NCI-H446 (cell line): Measurements from ENCODE around the gene CTSV.
"Not testable (repeated sequence)": the region's sequence is repeated elsewhere in the genome, so short reads cannot be mapped to it uniquely, and the experiment has no call there.

Experiments used
- DNase-seq, 2 experiments: peaks; one replicate each; lab custom pipeline; 2025; lab: John Stamatoyannopoulos, UW

Gene CTSV

DNA sequence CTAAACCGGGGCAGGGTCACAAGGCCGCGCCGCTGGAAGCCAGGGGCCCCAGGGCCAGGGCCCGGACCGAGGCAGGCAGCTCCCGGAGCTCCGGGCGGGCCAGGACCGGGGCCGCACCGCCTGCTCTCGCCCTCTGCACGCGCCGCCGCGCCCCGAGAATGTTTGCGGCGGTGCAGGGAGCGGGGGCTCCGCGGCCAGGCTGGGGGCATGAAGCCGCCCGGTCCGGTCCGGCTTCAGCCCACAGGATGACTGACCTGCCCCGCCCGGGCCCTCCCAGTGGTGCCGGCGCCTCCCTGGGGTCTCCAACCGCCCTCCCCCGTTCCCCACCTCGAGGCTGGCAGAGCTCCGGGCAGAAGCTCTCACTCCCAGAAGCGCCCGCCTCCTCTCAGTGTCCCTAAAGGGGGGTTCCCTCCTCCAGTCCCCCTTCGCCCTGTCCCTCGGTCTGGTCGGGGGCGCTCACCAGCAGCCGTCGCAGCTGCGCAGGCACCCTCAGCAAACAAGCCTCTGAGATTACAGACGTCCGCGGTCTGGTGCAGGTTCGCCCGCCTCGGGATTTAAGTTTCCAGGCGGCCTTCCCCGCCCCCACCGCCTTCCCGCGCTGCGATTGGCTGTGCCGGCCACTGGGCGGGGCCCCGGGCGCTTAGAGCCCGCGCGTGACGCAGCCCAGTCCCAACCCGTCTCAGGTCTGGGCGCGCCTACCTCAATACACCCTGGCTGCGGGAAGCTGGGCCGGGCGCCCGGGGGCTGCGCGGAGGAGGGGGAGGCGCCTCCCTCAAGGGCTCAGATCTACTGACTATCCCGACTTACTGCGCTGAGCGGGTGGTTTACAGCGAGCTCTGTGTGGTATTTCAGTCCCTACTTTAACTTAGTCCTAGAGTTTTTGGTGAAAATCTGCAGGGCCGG is at the start of gene CTSV:
CTSV (minus strand) TSS at position 532 of the 903 bp plus-strand sequence. CDS start 1,099 bp downstream, outside the sequence.
- peak; percentile 45 to 87 for DNase-seq

DNA sequence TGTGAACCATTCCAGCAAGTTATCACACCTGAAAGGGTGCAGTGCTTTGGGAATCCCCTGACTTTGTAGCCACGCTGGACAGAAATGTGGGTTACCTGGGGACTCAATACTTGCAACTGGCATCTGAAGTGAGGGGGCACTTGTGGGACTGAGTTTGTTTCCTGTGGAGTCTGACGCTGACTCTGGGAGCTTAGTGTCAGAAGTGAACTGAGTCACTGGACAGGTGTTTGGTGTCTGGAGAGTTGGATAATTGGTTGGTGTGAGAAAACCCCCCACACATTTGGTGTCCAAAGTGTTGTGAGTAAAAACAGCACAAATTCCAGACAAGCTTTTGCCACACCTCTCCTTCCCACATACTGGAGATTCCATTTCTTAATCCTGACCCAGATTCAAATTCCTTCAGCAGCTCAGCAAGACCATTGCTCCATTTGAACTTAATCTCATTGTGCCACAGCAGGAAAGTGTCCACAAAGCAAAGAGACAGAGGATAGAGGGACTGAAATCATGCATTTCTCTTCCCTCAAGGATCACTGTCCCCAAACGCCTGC is 48.8 kb upstream of the CTSV start:
- not testable (repeated sequence) for DNase-seq

DNA sequence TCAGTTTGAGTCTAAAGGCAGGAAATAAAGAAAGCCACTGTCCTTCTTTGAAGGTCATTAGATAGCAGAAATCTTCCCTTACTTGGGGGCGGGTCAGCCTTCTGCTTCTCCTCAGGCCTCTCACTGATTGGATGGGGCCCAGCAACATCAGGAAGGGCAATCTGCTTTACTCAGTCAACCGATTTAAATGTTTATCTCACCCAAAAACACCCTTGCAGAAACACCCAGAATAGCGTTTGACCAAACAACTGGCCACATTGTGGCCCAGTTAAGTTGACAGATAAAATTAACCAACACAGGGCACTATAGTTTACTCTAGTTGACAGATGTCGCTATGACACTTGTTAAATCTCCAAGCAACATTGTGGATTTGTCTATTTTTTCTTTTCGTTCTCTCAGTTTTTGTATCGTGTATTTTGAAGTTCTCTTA is 45.6 kb upstream of the CTSV start:
- not testable (repeated sequence) for DNase-seq

DNA sequence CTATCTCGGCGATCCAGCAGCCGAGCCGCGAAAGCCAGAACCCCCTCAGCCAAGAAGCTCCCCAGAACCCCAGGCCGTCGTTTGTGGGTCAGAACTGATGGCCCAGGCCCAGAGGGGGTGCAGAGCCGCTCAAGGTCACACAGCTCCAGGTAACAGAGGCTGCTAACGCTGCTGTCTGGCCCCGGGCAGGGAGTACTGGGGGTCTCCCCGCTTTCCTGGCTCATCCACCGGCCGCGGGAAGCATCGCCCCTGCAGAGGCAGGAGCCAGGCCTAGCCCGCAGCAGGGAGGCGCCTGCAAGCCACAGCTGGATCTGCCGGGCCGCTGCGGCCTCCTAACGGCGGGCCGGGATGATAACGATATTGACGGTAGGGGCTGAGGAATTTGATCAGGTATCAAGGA is 39.4 kb upstream of the CTSV start:
- DNase-seq = no peak

DNA sequence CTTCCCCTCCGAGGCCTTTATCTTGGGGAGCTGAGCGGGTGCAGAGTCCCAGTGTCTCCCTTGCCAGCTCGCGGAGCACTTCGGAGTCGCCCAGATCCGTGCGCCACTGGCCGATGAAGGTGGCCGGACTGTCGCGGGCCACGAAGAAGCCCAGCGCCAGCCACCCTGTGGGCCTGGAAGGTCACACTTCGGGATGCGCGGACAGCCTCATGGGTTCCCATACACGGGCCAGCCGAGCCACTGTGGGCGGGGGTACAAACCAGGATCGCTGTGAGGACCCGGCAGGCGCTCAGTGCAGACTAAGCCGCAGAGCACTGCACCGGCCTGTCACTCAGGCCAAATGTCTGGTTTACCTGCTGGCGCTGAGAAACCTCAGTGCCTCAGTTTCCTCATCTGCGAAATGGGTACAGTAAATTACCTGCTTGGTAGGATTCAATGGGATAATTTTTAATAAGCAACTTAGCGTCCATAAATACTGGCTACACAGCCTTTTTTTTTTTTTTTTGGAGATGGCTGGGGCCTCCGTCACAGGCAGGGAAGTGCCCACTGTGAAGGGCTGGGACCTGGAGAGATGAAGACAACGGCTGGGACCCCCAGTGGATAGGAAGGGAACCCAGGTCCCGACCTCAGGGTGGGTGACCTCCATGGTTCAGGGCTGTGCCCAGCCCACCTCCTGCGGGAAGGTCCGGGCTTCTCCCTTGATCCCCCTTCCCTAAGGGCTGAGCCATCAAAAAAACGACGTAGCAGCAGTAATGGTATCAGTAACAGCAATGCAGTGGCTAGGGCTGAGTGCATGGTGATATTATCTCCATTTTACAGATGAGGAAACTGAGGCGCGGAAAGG is 38.7 kb upstream of the CTSV start:
- DNase-seq = no peak

DNA sequence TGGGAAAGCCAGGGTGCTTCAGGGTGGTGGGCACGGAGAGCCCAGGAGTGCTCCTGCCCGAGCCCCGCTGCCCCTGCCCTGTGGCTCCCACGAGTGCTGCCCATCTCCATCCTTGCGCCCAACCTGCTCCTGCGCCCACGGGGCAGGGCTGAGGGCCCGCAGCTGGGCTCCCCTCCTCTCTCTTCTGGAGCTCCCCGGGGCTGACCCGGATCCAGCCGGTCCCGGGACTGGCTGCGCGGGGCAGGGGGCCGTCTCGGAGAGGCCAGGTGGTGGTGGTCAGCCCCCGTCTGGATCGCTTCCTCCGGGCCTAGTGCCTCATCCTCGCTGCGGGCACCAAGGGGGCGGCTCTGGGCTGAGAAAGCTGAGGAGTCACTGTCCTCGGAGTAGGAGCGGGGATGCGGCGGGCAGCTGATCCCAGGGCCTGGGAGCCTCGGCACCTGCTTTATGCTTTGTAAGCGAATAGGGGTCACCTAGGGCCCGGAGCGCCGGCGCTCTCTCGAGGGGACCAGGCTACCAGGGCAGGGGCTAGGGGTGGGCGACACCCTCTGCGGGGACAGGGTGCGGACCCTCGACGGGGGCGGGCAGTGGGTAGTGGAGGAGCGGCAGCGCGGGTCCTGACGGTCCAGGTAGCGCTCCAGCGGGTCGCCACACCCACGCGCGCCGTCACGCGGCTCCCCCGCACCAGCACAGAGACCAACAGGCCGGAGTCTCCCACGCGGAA is 37.9 kb upstream of the CTSV start:
- not testable (repeated sequence) for DNase-seq

DNA sequence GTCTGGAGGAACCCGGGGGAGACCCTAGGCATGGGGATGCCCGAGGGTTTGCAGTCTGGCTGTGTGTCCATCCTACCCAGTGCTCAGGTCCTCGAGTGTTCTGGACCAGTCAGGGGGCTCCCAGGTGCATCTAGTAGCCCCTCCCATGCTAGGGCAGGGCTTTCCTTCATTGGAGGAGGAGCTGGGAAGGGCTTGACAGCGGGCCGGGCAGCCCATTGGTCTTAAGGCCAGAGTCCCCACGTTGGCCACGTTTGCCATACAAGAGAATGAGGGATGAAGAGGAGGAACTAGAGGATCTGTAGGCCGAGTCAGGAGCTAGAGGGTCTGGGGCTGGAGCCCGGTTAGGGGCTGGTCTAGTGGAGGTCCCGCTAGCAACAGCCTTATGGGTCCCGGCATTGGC is 37.3 kb upstream of the CTSV start:
- no peak for DNase-seq

DNA sequence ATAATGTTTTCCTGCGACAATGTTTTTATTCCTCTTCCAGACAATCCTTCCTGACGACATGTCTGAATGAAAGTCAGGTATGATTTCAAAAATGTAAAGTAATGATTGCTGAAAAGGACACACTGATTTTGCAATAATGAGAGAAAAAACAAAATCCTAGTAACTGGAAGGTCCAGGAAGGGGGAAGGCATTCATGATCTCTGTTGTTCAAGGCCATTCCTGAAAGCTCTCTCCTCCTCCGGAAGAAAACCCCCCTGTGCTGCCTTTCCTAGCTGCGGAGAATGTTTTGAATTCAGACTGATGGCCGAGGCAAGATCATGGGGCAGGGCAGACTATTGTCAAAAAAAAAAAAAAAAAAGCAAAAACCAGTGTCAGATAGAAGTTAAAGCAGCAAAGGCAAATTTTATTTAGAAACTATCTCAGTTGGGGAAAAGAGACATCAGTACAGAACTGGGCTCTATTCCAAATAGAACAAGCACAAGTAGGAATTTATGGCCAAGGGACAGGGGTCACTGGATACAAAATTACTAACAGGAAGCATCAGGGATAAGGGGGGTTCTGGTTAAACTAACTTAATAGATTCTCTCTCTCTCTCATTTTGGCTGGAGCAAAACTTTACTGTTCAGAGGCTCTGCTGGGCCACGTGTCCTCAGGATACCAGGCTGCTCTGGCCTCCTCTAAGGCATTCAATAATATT is 36.5 kb upstream of the CTSV start:
- no peak for DNase-seq

DNA sequence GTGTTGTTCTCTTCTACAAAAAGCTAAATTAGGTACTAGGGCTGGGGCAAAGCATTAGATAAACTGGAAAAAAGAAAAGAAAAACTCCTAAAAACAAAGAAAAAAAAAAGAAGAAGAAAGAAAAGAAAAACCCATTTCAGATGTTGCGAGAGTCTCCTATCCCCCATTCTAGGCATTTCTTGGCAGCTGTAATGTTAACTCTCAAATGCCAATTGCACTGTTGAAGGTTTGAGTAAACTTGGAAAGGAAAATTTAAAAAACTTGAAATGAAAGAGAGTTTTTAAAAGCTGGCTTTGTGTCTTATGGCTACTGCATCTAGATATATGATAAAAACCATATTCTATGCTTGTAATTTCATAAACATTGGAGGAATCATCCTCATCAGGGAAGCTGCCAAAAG is 34.6 kb upstream of the CTSV start:
- no peak for DNase-seq

DNA sequence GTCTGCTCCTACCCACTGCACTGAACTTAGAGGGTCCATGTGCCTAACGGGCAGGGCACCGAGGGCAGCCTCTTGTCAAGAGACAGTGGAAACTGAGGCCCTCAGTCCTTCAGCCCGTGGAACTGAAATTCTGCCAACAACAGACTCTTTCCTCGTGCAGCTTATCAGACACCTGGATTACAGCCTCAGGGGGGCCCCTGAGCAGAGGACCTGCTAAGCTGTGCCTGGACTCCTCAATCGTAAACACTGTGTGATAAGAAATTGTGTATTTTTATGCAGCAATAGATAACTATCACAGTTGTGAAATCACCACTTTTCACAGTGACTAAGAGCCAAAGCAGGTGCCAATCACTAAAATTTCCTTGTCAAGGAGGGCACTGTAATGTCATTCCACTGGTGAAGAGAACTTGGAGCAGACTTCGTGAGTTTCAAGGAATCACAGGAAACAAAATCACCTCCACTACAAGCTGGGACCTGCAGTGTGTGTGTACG is 33.4 kb upstream of the CTSV start:
- no peak for DNase-seq

DNA sequence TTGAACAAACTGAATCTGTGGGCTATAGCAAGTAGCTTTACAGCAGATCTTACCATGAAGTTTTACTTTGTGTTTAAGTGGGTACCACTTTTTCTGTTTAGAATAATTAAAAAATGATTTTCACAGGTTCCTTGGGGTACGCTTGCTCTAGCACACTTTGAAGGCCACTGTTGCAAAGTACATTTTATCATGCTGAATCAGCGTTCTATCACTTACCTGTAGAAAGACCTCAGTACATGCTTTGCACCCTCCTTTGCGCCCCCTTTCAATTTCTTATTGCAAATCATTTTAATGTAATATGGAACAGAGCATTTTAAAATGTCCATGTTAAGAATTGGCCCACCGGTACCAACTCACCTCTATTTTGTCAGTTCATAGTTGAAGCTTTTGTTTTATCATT is 31.4 kb upstream of the CTSV start:
- DNase-seq = not testable (repeated sequence)

DNA sequence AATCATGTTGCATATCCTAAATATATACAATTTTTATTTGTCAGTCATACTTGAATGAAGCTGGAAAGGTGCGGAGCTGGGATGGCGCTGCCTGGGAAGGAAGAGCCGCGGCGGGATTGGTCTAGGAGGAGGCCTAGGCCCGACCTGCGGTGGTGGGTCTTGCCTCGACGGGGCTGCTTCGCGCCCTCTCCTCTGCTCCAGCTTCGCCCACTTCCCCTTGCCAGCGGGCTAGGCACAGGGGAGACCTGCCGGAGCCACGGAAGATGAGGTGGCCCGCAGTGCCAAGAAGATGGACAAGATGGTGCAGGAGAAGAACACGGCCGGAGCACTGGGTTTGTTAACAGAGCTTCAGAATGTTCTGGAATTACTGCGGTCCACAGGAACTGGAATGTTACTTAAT is 28.5 kb upstream of the CTSV start:
- DNase-seq = no peak

DNA sequence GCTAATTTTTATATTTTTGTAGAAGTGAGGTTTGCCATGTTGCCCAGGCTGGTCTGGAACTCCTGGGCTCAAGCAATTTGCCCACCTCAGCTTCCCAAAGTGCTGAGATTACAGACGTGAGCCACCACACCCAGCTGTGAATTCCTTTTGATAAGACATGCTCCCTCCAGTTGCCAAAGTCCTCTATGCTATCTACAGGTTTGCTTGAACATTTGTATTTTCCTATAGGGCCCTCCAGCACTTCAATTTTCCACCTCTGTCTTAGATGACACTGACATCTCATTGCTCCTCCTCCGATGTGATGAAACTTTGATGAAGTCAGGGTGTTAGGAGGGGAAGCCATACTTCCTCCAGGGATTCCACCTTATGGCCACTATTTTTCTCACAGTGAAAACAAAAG is 25.2 kb upstream of the CTSV start:
- no peak for DNase-seq

DNA sequence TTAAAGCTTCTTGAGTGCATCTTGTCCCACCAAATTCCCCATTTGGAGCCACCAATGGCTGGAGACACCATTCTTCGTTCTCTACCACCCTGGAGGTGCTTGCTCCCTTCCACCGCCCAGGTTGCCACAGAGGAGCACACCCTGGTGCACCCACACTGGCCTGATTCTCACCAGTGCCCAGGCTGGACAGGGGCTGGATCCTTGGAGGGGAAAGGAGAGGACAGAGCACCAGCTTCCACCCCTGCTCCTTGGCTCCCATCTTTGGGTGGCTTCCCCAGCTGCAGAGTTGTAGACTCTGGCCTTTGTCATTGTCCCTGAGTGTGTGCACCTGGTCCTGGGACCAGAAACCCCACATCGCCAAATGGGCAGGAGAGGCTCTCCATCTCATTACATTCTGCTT is 21.9 kb upstream of the CTSV start:
- no peak for DNase-seq

DNA sequence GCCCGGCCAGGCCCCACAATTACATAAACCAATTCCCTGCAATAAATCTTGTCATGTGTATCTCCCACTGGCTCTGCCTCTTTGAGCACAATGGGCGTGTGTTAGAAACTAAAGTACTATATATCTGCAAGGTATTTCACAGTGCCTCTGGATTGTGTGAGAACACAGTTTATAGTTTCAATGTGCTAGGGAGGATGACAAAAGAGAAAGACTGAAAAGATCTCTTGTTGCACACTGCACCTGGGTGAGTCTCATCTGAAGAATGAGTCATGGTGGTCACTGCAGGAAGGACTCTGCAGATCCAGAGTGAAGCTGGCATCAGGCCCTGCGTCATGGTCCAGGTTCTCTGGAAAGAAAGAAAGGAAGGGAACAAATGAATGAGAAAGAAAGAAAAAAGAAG is 20.7 kb upstream of the CTSV start:
- DNase-seq = no peak

DNA sequence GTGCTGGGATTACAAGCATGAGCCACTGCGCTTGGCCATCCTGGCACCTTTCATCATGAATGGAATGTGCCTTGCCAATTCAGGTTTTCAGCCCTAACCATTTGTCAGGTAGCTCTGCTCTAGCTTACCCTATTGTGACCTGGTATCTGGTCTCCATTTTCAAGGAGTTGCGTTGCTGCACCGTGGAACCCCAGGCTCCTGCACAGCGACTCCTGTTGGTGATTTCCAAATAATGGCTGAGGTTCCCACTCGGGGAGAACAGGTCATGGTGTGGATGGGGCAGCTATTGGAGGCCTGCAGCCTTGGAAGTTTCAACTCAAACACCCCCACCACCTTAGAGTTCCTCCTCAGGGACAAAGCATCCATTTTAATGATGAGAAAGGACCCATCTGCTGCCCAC is 18.7 kb upstream of the CTSV start:
- DNase-seq = no peak

DNA sequence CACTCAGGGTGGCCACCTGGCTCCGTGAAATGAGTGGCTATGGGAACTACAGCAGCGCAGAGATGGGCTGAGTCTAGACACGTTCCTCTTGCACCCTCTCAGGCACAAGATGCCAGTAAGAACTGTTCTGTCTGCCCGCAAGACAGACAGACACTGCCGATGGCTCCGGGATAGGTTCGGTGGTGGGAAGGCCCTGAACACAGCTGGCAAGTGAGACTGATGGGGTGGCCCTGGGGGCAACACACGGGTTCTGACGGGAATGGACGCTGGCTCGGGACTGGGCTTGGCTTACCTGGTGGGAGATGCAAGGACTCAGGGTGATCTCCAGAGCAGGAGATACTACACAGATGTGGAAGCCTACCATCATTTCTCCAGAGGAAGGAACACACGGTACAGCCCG is 16.9 kb upstream of the CTSV start:
- DNase-seq = not testable (repeated sequence)

DNA sequence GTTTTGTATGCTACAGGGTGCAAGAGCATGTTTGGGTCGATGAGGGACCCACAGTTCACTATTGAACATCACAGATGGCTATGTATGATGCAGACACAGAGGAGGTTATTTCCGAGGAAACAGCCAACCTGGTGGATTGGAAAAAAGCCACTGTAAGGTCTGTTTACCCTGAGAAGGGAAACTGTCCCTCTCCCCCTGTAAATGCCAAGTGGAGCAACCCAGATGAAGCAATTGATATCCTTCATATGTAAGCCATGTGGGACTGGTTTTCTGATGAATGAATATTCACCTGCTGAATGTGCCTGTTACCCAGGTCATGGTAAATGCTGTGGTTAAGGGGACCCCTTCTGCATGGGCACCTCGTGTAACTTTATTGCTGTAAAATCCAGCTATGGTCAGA is 14.8 kb upstream of the CTSV start:
- no peak for DNase-seq

DNA sequence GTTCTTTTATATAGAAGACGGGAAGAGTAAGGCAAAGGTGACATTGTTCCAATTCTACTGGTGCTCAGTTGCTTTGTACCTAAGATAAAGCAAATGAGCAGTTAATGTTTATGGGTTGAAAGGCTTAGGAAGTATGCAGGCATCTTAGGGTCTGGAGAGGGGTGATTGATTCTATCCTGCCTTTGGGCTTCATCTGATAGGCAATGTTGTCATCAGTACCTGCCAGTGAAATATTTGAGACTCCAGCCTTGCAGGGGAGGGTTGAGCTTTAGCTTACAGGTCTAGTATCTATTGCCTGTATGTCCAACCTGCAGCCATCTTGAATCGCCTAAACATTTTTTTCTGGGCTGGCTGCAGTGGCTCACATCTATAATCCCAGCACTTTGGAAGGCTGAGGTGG is 13.8 kb upstream of the CTSV start:
- DNase-seq = no peak

DNA sequence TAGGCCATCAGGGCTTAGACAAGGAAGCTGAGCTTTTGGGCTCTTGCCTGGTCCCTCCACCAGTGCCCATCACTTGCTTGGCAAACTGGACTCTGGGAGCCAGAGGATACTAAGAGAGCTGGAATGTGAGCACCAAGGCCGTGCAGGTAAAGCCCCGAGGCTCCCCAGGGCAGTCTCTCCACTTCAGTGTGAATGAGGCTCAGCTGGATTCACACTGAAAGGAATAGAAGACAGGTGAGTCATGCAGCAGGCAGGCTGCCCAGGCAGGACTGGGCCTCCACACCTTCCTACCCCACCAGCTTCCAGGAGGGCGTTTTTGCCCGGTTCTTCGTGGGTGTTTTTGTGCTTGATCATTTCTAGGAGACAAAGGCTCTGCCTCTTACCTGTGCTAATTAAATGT is 7.3 kb upstream of the CTSV start:
- DNase-seq = no peak

DNA sequence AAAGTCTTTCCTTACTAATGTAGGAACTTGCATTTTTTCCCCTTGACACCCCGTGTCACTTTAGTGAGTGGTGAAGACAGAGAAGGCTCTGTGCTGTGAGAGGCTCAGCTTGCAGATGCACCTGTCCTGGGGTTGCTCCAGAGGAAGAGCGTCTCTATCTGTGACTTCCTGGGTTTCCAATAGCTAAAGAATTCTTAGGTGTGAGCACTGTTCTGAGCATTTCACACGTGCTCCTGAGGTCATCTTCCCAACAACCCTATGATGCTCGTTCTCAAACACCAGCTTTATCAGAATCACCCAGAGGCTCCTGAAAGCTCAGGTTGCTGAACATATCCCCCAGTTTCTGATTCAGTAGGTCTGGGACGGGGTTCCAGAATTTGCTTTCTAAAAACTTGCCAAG is 6.4 kb upstream of the CTSV start:
- DNase-seq = no peak
